HG03135 (cell line): ENCODE measurements around the gene LDB2.

Experiments
- ATAC-seq: cut with Tn5 transposase; IDR thresholded peaks from one replicate; pipeline ENCODE4 v1.9.1; 2021; ENCODE audit warnings: mild to moderate bottlenecking, moderate library complexity; ENCODE audit not compliant: unreplicated experiment

LDB2 gene

DNA sequence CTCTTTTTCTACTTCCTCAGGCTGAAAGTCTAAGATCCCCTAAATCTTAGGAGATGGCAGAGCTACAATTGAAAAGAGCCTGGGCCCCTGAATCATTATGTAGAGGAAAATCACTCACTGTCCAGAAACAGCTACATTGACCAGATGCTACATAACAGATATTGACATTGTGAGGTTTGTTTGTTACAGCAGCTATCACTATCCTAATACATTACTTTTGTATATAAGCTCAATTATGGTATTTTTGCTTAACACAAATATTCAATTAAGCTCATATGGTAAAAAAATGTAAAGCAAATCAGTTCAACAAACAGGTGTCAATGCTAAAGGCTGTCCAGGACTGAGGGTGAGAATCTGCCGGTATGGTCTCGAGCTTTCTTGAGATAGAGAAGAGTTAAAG, 89.4 kb downstream of the LDB2 start:
- ATAC-seq = no peak

DNA sequence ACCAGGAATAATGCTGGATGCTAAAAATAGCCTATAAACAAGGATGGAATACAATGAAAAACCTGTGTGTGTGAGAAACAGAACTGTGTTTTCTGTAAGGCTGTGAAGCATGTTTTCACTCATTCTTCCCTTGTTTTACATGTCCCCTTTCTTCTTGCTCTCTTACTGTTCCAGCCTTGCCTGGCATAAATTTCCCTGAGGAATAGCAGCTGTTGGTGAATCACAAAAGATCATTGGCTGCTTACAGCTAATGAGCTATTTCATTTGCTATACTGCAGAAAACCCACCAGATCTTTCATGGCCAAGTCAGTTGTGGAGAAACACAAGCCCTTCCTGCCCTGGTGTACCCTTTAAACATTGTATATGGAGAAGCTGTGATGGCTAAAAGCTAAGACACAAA, 91.1 kb downstream of the LDB2 start:
- ATAC-seq = no peak

DNA sequence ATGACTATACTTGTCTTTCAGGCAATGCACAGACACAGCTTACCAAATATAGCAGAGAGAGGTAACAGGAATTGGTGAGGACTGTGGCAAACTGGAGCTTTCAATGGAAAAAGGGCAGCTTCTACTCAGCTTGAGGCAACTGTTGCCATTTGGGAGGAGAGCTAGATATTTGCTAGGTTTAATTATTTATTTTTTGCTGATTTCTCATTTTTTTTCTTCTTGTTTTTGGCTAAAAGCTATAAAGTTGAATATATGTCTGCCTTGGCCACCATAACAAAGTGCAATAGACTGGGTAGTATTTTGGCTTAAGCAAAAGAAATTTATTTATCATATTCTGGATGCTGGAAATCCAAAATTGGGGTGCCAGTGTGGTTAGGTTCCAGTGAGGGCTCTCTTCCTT, 93.9 kb downstream of the LDB2 start:
- no peak for ATAC-seq

DNA sequence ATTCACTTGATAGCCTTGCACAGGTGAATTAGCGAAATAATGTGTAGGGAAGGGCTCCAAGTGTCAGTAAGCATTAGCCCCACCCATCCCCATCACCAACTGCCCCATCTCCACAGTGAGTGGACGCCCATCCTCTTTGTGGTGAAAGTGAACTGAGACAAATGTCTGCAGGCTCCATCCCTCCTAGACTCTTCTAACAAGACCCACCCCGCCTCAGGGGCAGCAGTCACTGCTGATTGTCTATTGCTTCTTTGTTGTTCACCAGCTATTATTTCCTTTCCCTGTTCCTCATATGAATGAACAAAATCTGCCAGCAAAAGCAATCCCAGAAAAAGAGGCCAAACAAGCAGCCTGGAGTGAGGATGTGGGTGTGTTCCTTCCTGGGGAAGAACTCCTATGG, 96.4 kb downstream of the LDB2 start:
- ATAC-seq = no peak

DNA sequence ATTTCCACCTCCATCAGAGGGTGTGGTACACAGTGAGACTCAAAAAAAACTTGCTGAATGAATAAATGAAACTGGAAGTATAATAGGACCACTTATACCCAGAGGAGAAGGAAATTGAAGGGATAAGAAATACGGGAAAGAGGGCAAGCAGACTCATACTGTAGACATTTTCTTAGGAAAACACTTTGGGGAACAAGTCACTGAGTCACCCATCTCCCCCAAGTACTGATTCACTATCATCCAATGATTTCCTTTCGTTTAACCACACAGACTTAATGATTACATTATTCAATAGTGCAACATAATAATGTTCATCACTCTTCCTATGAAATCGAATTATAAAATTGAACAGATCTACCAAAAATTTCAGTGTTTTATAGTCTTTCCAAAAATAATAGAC, 97.1 kb downstream of the LDB2 start:
- ATAC-seq = no peak

DNA sequence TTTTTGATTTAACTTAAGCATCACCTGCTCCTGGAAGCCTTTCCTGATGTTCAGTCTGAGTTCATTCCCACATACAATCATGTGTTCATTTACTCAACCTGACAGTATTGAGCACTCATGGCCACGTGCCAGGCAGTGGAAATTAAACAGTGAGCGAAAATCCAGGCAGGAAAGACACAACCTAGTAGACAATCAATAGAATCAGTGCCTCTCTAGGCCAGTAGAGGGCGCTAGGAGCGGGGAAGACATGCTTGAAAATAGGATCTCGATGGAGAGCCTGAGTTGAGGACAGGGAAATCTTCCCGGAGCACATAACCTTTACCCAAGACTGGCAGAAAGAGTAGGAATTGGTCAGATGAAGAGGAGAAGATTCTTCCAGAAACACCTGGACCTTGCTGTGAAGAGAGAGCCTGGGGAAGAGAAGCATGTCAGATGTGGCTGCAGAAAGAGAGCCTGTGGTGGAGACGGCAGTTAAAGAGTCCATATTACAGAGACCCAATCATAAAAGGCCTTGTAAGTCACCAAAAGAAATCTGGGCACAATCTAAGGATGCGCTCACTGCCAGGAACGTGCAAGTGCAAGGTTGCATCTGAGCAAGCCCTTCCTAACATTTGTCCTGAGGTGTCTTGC, 103.5 kb downstream of the LDB2 start:
- ATAC-seq = no peak

DNA sequence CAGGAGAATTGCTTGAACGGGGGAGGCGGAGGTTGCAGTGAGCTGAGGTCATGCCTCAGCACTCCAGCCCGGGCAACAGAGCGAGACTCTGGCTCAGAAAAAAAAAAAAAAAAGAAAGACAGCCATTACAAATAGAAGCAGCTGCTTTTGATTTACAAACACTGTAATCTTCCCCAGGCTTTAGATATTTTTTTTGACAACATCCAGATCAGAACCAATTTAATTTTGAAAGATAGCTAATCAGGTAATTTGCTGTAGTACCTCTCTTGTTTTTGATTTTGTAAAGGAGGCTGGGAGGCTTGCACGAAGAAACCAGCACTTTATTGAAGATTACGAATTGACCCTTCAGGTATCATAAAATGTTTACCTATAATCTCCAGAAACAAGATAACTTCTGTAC, 107.0 kb downstream of the LDB2 start:
- no peak for ATAC-seq

DNA sequence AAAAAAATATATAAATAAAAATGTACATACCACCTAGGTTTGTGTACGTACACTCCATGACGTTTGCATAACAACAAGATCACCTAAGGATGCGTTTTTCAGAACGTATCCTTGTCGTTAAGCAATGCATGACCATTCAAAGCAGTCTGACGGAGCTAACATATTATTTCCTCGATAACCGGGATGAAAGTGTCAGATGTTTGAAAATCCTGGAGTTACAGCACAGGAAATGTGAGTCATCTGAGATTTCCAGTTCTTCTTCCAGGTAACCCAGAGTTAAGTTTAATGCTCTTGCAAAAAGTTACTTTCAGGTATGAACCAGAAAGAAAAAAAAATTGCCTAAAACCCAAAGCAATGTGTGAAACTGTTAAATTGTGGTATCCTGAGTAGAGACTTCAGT, 107.9 kb downstream of the LDB2 start:
- ATAC-seq = no peak

DNA sequence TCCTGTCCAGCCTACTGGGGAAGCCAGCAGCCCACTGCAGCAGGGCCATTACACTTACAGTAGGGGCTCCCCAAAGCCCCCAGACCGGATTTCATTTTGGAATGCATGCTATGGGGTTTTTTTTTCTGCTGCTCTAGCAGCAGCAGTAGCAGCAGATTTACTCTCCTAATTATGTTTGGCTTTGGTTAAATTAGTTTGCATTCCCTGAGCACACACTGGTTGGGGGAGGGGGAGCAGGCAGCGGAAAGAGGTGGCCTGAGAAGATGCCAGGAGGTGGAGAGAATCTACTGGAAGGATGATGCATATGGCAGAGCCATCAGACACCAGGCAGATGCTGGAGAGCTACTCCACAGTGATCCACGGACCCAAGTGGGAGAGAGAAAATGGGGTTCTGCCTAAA, 109.6 kb downstream of the LDB2 start:
- no peak for ATAC-seq

DNA sequence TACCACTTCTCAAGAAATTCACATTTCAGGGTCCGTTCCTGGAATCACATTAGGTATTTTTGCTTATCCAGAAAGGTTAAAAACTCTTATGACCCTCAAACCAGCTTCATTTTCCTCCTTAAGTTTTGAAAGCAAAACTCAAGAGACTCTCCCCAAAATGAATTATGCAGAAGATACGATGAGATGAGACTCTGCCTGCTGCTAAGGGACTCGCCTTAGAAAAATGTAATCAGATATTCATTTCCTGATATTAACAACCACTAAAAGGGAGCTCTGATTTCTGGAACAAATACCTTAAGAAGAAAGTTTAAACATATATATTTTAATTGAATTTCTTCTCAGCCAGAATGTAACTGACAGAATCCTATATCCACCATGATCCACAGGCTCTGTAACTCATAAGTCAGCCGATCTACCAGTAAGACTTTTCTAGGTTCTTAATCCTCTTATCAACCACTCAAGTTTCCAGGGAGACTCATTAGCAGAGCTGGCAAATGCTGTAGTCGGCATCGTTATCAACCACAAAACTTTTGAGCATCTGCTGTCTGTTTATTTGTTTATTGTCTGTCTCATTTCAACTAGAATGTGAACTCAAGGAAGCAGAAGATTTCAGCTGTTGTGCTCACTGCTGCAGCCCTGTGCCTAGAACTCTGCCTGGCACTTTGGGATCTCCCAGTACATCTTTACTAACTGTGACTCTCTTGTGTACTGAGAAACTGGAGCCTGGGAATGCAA, 112.5 kb downstream of the LDB2 start:
- ATAC-seq = no peak

DNA sequence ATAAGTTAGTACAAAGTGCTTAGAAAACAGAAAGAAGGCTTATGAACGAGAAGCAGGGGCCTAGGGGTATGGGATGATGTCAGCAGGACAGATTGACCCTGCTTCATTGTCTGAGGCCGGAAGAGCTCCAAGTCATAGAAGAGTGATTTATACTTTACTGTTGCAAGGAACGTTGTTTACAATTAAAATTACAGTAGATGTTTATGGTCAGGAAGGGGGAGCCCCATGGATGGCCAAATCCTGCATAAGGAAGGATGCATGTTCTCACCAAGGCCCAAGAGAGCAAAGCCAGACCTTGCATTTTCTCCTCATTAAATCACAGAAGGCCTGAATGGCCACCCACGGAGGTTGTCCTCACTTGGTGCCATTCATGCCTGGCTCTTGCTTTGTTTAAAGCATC, 115.3 kb downstream of the LDB2 start:
- no peak for ATAC-seq

DNA sequence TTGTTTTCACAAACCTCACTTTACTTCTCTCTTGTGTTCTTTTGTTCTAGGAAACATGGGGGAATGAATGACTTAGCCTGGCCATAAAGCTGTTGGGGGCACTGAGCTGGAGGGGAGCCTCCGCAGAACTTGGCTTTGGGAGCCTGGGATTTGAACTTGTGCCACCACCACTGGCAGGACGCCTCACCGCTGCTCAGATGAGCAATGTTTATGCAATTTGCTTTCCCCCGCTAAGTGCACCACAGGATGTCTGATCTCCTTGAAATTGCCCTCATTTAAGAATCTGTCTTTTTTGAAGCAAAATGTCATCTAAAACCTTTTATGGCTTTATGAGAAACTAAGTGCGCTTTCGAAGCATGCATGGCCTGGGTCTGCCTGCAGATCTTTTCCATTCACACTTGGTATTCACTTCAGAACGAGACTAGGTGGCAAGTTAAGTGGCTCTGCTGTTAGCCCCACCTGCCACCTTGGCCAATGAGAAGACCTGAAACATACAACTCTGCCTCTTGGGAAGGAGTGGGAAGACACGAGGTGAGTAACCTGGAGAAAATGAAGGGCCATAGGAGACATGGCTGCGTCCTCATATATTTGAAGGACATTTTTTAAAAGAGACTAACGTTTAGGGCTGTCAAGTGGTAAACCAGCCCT, 119.3 kb downstream of the LDB2 start:
- no peak for ATAC-seq

DNA sequence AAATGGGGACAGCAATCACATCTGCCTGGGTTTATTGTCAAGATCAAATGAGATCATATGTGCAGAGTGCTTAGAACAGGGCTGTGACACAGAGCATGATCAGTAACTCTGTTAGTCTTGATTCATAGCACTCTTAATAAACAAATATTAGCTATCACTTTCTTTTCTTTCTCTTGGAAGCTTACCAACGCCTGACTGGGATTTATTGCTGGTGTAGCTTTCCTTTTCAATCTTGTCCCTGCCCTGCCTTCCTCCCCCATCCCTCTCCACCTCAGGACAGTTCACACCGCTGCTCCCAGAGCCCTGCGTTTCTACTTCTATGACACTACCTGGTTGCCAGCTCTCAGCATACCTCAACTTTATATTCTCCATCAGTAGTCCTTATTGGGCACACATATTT, 120.7 kb downstream of the LDB2 start:
- no peak for ATAC-seq

DNA sequence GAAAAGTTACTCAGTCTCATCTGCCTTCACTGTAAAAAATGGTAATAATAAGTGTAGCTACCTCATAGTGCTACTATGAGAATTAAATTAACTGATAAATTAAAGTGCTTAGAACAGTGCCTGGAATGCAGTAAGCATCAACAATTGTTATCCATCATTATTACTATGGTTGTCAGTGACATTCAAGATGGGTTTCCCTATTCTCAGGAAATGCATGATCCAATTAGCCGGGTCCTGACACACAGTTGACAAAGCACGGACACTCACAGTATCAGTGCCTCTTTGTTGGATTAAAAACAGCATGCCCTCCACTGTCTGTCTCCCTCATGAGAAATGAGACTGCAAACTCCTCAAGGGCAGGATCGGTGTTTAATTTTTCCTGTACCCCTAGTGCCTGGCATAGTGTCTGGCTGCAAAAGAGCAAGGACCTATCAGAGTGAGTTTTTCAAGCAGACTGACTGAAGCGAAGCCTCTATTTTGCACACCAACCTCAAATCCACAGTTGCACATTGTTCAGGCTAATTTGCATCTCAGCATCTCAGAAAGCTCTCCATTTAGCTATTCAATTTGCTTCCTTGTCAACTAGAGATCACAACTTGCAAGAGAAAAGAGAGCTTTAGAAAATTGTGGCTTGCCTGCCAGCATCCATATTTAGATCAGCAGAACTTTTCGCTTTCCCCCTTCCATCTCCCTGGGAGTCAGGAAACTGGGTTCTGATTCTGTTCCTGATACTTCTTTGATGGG, 122.9 kb downstream of the LDB2 start:
- no peak for ATAC-seq

DNA sequence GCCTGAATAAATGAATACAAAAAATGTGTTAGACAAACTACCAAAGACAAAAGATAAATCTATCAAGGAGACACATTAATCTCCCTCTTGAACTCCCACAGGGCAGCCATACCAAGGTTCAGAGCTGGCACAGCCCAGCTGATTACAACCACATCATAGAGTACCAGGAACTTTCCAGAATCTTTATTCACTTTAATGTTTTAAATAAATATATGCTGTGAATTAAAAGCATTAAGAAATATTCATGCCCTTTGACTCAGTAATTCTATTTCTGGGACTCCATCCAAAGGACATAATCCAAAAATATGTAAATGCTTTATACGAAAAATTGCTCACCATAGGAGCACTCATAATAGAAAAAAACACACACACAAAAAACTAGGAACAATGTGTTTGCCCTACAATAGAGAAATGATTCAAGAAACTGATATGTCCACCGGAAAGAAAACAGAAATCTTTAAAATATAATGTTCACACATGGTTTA, 126.0 kb downstream of the LDB2 start:
- ATAC-seq = no peak

DNA sequence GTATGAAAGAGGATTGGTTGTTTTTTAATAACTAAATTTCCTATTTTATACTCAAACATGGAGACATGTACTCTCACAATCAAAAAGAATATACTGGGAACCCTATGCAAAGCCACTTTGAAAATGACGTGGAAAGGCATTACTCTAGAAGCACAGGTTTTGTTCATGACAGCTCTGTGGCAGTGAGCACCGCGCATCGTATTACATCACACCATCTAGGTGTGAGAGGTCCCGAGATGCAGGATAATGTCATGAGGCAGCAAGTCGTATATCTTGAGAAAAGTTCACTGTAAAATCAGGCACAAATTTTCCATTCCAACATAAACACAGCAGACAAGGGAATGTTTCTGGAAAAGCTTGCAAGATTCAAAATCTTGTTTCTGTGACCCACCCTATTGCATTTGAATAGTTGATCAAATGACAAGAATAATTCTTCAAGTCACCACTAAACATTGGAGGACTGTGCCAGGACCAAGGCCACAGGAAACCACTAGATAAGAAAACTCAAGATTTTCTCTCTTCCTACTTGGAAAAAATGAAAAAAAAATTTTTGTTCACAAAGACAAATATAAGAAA, 127.6 kb downstream of the LDB2 start:
- no peak for ATAC-seq

DNA sequence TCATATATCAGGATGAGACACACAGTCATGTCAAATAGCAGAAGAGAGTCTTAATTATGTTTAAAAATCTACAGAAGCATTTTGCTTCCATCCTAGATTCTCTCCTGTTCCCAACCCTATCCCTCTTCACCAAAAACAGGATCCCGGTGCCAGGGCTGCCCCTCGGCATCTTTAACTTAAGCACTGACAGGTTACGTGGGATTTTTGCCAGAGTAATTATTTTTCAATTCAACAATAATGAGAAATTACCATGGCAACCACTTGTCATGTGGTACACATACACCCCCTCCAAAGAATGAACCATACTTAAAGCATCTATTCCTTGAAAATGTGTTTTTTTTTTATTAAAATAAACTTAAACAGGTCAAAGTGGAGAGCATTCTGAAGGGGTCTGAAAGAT, 130.6 kb downstream of the LDB2 start:
- ATAC-seq = no peak

DNA sequence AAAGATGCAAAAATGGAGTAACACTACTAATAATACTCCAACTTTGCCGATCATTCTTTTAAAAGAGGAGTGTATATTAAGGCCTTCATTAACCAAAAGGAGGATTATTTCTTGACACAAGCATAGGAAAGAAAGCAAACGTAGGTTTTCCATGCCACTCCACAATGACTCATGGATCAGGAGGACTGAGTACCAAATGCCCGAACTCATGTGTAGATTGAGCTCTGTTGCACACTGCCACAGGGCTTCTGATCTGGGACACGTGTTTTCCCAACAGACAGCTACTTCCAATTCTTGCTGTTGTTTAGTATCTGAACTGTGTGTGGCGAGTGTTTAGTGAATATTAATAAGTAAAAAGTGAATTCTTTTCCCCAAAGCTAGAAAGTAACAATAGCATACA, 131.2 kb downstream of the LDB2 start:
- no peak for ATAC-seq

DNA sequence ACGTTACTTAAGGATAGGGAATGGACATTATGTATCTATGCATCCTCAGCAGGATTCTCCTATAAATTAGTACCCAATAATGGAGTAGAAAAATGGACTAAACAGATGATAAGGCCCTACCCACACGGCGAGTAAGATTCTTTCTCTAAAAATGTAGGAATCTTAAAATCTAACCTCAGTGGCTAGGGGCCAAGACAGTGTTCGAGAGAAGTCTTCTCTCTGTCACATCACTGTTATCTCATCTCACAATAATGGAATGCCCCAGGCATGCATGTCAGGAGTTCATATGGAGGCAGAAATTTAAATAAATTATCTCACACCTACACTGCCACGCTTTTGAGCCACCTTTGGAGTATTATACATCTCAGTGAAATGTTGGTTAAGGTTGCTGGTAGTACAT, 132.9 kb downstream of the LDB2 start:
- no peak for ATAC-seq

DNA sequence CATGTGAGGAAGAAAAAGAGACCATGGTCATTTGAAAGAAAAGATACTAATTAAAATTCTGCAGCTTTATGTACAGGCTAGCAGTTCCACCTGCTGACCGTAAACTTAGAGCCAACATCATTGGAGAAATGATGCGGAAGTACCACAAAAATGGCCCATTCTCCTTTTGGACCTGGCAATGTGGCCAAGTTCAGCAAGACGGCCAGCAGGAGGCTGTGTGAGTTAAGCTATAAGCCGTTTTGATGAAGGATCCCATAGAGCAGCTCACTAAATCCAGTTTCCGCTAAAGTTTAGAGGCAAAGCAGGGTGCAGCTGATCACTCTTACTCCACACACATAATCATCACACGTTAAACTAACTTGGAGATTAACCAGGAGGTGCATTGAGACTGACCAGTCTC, 133.8 kb downstream of the LDB2 start:
- ATAC-seq = no peak

DNA sequence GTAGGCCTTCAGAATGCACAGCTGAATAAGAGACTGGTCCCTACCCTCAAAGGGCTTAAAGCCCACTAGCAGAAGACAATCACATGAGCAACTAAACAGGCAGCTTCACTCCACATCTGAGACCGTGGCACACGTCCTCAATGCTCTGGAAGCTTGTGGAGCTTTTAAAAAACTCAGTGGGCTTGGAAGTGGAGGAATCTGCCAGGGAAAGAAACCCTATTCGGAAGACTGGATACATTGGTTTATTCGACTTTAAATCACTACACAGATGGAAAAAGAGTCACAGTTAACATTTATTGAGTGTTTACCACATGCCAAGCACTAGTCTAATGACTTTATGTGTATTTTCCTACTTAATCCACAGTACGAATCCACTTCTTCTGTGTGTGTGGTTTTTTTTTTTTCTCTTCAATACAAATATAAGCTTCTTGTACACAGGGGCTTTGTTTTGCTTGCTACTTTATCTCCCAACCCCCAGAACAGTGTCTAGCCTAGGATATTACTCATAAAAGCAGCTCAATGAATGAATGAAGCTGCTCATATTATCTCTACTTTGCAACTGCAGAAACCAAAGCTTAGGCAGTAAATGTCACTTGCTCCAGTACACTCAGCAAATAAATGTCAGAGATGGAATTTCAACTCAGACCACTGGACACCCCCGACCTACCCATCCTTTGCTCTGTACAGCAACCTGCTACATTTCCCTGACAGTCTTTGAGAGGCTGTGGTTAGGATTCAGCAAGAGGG, 137.7 kb downstream of the LDB2 start:
- ATAC-seq = no peak
